GM18502 (cell line): ENCODE measurements around the gene EP300.
"Not testable (repeated sequence)": the region's sequence is repeated elsewhere in the genome, so short reads cannot be mapped to it uniquely, and the experiment has no call there.

Experiments
- ATAC-seq: cut with Tn5 transposase; IDR thresholded peaks from one replicate; pipeline ENCODE4 v1.9.1; 2021; ENCODE audit warnings: mild to moderate bottlenecking; ENCODE audit not compliant: unreplicated experiment, poor library complexity

EP300 gene

DNA sequence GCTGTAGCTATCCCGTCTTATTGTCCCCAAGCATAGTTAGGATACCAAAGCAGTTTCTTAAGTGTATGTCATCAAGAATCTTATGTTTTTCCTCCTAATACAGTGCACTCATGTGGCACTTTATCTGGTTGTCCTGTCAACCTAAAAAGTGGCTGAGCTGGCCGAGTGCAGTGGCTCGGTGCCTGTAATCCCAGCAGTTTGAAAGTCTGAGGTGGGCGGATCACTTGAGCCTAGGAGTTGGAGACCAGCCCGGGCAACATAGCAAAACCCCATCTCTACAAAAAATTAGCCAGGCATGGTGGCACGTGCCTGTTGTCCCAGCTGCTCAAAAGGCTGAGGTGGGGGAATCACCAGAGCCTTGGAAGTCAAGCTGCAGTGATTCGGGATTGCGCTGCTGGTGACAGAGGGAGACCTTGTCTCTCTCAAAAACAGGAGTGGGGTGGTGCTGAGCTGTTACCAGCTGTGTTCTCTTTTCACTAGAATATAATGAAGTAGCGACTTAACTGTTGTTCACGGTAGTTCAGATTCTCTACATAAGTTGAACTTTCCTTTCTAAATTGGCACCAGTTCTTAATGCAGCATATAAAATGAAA, 48.1 kb downstream of the EP300 start:
- no peak for ATAC-seq

DNA sequence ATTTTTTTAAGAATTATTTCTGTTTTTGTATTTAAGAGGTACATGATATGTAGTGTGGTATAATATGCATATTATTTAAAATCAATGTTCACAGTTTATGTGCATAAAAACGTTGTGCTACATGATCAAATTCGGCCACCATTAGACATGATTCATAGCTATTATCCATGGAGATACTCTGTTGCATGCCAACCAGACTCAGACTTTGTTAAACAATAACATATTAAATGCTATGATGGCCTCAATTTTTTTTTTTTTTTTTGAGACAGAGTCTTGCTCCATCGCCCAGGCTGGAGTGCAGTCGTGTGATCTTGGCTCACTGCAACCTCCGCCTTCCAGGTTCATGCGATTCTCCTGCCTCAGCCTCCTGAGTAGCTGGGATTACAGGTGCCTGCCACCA, 53.5 kb downstream of the EP300 start:
- not testable (repeated sequence) for ATAC-seq

DNA sequence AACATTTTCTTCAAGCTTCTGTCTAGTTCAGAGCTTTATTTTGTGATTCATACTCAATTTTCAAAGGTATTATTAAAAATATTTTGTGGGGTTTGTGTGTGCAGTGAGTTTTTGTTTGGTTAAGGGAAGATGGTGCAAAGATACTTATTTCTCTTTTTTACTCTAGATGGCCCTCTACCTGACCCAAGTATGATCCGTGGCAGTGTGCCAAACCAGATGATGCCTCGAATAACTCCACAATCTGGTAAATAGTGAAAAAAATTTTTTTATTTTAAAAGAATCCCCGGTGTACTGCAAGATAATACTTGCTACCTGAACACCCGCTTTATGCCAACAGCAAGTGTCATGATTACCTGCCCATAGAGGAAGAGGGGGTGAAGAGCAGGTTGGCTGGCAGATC, 54.2 kb downstream of the EP300 start:
- ATAC-seq: no peak

DNA sequence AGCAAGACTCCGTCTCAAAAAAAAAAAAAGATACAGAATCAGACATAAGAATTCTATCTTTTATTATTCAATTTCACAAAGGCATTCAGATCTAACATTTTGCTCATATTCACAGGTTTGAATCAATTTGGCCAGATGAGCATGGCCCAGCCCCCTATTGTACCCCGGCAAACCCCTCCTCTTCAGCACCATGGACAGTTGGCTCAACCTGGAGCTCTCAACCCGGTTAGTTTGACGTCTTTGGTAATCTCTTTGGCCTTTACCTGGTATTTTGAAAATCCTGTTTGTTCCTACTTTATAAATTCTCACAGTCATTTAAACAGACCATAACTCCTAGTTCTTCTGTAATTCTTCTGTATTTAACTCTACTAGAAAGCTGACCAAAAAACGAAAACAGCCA, 55.3 kb downstream of the EP300 start:
- ATAC-seq: no peak

DNA sequence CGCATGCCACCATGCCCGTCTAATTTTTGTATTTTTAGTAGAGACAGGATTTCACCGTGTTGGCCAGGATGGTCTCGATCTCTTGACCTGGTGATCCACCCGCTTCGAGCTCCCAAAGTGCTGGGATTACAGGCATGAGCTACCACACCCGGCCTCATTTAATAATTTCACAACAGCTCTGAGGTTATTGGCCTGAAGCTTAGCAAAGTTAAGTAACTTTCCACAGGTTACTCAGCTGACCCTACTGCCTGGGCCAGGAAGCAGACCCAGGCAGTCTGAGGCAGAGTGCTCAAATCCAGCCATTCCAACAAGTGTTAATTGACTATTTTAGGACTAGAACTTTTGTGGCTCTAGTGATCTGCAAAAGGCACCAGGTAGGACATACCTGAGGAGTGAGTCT, 60.5 kb downstream of the EP300 start:
- no peak for ATAC-seq

DNA sequence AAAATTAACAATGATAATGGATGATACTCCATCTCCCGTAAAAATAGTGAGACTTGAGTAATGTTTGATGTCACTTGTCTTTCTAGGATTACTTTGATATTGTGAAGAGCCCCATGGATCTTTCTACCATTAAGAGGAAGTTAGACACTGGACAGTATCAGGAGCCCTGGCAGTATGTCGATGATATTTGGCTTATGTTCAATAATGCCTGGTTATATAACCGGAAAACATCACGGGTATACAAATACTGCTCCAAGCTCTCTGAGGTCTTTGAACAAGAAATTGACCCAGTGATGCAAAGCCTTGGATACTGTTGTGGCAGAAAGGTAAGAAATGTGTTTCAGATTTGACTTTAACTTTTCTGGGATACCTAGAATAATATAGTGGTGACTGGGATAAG, 64.7 kb downstream of the EP300 start:
- no peak for ATAC-seq

DNA sequence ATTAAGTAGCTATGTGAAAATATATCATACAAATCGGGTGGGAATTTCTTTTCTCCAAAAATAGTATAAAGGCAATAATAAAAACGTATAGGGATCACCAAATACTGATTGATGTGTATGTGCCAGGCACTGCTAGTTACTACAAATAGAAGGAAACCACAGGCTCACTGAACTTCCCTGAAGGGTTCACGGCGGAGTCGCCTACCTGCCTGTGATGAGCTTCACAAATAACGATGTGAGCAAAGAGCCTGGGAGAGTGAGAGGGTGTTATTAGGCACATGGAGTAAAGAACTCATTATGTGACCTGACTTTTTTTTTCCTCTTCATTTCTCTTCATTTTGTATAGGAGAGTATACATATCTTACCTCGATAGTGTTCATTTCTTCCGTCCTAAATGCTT, 76.8 kb downstream of the EP300 start:
- ATAC-seq: no peak

DNA sequence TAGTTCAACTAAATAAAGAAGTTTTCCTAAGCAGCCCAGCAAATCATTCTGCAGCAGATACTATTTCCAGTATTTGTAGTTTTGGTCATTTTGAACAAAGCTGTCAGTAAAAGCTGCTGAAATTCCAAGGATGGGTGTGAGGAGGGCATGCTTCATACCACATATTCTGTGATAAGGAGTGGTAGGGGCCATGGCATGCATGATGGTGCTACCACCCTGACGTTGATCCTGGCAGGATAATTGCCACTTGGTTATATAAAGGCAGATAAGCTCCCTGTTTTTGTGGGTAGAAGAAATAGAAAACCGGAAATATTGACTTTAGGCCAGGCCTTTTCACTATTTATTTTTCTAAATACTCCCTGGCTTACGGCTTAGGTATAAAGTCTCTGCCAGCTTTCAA, 79.6 kb downstream of the EP300 start:
- no peak for ATAC-seq

DNA sequence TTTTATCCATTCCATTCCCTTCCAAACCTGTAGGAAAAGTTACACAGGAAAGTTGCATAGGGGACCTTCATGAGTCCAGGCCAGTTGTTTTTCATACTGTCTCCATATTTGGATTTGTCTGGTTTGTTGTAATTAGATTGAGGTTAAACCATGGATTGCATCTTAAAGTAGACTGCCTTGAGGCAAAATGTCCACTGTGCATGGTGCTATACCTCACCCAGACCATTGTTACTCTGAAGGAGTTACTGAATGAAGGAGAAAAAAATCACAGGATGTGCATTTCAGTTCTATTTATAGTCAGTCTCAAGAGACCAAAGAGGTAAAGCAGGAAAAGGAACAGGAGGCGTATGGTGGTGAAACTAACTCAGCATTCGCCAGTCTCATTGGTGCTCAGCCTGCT, 83.2 kb downstream of the EP300 start:
- ATAC-seq: no peak

DNA sequence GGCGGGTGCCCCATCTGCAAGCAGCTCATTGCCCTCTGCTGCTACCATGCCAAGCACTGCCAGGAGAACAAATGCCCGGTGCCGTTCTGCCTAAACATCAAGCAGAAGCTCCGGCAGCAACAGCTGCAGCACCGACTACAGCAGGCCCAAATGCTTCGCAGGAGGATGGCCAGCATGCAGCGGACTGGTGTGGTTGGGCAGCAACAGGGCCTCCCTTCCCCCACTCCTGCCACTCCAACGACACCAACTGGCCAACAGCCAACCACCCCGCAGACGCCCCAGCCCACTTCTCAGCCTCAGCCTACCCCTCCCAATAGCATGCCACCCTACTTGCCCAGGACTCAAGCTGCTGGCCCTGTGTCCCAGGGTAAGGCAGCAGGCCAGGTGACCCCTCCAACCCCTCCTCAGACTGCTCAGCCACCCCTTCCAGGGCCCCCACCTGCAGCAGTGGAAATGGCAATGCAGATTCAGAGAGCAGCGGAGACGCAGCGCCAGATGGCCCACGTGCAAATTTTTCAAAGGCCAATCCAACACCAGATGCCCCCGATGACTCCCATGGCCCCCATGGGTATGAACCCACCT, 84.7 kb downstream of the EP300 start:
- ATAC-seq: no peak

DNA sequence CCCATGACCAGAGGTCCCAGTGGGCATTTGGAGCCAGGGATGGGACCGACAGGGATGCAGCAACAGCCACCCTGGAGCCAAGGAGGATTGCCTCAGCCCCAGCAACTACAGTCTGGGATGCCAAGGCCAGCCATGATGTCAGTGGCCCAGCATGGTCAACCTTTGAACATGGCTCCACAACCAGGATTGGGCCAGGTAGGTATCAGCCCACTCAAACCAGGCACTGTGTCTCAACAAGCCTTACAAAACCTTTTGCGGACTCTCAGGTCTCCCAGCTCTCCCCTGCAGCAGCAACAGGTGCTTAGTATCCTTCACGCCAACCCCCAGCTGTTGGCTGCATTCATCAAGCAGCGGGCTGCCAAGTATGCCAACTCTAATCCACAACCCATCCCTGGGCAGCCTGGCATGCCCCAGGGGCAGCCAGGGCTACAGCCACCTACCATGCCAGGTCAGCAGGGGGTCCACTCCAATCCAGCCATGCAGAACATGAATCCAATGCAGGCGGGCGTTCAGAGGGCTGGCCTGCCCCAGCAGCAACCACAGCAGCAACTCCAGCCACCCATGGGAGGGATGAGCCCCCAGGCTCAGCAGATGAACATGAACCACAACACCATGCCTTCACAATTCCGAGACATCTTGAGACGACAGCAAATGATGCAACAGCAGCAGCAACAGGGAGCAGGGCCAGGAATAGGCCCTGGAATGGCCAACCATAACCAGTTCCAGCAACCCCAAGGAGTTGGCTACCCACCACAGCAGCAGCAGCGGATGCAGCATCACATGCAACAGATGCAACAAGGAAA, 85.4 kb downstream of the EP300 start:
- ATAC-seq: no peak

DNA sequence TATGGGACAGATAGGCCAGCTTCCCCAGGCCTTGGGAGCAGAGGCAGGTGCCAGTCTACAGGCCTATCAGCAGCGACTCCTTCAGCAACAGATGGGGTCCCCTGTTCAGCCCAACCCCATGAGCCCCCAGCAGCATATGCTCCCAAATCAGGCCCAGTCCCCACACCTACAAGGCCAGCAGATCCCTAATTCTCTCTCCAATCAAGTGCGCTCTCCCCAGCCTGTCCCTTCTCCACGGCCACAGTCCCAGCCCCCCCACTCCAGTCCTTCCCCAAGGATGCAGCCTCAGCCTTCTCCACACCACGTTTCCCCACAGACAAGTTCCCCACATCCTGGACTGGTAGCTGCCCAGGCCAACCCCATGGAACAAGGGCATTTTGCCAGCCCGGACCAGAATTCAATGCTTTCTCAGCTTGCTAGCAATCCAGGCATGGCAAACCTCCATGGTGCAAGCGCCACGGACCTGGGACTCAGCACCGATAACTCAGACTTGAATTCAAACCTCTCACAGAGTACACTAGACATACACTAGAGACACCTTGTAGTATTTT, 86.1 kb downstream of the EP300 start:
- ATAC-seq: no peak

DNA sequence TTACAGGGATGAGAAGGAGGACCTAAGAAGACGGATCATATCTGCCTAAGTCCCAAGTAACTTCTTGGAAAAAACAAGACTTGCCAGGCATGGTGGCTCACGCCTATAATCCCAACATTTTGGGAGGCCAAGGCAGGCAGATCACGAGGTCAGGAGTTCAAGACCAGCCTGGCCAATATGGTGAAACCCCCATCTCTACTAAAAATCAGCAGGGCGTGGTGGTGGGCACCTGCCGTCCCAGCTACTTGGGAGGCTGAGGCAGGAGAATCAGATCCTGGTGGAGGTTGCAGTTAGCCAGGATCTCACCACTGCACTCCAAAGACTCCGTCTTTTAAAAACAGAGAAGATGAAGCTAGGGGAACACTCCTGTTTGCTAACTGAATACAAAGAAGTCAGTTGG, 88.0 kb downstream of the EP300 start:
- not testable (repeated sequence) for ATAC-seq

DNA sequence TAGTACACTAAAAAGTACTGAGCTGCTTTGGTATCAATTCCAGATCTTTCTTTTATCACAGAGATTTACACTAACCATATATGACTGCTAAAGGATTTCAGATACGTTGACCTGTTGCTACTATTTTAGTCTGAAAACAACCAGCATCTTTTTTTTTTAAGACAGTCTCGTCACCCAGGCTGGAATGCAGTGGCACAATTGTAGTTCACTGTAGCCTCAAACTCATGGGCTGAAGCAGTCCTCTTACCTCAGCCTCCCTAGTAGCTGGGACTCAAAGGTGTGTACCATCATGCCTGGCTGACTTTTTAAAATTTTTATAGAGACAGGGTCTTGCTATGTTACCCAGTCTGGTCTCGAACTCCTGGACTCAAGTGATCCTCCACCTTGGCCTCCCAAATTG, 88.5 kb downstream of the EP300 start:
- no peak for ATAC-seq

DNA sequence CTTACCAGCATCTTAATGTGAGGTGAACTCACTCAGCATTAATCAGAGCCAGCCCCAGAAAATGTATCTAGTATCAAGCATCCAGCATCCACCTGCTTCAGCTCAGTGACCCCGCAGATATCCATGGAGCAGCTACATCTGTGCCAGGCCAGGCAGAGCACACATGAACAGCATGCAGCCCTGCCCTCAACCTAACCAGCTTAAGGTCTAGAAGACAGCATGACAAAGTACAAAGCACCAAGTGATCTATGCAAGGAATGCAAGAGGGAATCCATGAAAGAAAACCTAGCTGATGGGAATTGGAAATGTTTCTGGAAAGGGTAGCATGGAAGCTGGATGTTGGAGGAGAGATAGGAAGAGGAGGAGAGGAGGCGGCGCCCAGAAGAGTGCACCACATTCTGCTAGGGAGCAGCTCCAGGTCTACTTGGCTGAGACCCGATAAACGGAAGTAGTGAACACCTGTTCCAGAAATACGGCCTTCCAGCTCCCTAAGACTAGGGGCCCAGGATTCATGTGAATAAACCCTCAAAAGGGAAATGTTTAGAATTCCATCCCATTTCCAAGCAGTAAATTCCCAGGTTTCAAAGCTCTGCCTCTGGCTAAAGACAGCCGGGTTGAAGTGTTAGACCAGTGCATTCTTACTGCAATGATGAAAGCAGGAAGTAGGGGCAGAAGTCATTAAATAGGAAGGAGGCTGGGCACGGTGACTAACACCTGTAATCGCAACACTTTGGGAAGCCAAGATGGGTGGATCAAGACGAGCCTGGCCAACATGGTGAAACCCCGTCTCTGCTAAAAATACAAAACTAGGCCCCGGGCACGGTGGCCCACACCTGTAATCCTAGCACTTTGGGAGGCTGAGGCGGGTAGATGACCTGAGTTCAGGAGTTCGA, 89.2 kb downstream of the EP300 start:
- ATAC-seq: no peak

DNA sequence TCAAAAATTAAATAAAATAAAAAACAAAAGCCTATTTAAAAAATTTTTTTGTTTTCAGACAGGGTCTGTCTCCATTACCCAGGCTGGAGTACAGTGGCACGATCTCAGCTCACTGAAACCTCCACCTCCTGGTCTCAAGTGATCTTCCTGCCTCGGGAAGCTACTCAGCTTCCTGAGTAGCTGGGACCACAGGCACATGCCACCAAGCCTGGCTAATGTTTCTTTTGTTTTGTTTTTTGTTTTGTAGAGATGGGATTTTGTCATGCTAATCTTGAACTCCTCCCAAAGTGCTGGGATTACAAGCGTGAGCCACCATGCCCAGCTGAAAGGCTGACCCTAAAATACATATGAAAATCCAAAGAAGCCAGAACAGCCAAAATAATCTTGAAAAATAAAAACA, 92.3 kb downstream of the EP300 start:
- no peak for ATAC-seq

DNA sequence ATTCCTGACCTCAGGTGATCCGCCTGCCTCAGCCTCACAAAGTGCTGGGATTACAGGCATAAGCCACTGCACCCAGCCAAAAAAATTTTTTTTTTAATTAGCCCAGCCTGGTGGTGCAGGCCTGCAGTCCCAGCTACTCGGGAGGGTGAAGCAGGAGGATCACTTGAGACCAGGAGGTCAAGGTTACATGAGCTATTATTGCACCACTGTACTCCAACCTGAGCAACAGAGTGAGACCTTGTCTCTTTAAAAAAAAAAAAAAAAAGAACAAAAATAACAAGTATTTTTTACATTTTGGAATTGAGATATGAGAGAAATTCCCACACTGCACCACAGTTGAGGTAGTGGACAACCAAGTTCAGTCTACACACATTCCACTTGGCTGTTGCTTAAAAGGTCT, 99.1 kb downstream of the EP300 start:
- no peak for ATAC-seq

DNA sequence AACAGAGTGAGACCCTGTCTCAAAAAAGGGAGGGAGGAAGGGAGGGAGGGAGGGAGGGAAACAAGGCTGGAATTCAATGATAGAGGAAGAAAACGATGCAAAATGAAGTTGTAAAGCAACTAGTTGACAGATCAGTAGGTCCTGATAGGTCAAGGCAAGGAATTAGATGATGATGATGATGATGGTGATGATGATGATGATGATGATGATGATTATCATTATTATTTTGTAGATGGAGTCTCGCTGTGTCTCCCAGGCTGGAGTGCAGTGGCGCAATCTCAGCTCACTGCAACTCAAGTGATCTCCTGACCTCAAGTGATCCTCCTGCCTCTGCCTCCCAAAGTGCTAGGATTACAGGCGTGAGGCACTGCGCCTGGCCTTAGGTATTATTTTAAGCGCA, 101.4 kb downstream of the EP300 start:
- ATAC-seq: no peak

DNA sequence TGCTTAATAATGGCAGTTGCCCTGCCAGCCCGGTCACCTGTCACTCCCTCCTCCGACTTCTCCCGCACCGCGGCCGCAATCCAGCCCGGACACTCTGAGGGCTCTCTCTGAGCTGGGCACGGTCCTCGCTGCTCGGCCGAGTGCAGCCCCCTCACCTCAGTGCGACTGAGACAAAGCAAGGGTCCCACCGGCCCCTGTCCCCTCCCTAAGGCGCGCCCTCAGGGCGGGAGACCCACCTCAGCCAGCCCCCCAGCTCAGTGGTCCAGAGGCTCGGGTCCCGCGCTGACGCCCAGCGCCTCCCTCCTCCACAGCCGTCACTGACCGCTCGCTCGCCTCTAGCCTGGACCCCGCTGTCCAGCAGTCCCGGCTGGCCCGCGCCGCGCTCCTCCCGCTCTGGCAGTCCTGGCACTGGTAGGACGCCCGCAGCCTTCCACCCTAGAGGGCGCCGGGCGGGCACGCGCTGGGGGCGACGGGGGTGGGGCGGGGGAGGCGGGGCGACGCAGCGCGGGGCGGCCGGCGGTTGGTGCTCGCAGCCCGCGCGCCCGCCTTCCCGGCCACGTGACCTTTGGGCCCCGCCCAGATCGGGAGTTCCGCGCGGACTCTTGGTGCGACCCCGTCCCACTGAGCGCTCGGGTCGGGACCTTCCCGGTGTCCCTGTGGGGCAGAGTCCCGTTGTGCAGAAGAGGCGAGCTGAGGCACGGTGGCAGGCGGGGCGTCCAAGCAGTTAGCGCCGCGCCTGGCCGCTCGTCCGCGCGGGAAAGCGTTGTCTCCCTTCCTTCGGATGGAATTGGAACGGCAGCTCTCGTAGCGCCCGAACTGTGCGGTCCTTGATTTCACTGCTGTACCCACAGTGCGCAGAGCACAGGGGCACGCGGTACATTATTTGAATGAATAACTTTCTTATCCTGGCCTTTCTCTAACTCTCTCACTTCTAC, 104.9 kb downstream of the EP300 start:
- peak; percentile 83 for ATAC-seq
